OCI-LY1 (cell line): ENCODE measurements around the gene INSYN2A.

Experiments
- H2AFZ ChIP-seq: fragments of 200-600 bp; sonication (generic), shearing (Covaris generic); 2 replicates; pipeline ENCODE4 v1.6.0; 2014; ENCODE audit warnings: antibody characterized with exemption, mild to moderate bottlenecking, low read length
- H3F3A ChIP-seq: fragments of 200-600 bp; sonication (generic), shearing (Covaris generic); 2 replicates; pipeline ENCODE4 v1.6.0; 2014; ENCODE audit warnings: mild to moderate bottlenecking, antibody characterized with exemption, low read length, moderate library complexity; ENCODE audit not compliant: insufficient read depth
- H3K27ac ChIP-seq: fragments of 200-600 bp; sonication (generic); 2 replicates; pipeline ENCODE4 v1.5.1; 2014; ENCODE audit warnings: low read length, mixed run types, mild to moderate bottlenecking, low read depth; ENCODE audit not compliant: poor library complexity, severe bottlenecking
- H3K27me3 ChIP-seq: fragments of 200-600 bp; sonication (generic); 2 replicates; pipeline ENCODE4 v1.6.0; 2014; ENCODE audit warnings: antibody characterized with exemption, mild to moderate bottlenecking, low read length, moderate library complexity; ENCODE audit not compliant: insufficient read depth
- H3K36me3 ChIP-seq: fragments of 200-600 bp; sonication (generic); 2 replicates; pipeline ENCODE4 v1.6.1; 2014; ENCODE audit warnings: mild to moderate bottlenecking, antibody characterized with exemption, low read length, moderate library complexity, mixed read lengths; ENCODE audit not compliant: insufficient read depth
- H3K4me1 ChIP-seq: fragments of 200-600 bp; sonication (generic); 2 replicates; pipeline ENCODE4 v1.5.1; 2014; ENCODE audit warnings: mild to moderate bottlenecking, low read length, moderate library complexity; ENCODE audit not compliant: insufficient read depth, severe bottlenecking
- H3K4me2 ChIP-seq: fragments of 200-600 bp; sonication (generic), shearing (Covaris generic); 2 replicates; pipeline ENCODE4 v1.6.1; 2014; ENCODE audit warnings: low read length
- H3K4me3 ChIP-seq: fragments of 200-600 bp; sonication (generic); 2 replicates; pipeline ENCODE4 v1.5.1; 2014; ENCODE audit warnings: low read length, low read depth, mild to moderate bottlenecking, mixed read lengths; ENCODE audit not compliant: poor library complexity, severe bottlenecking
- H3K79me2 ChIP-seq: fragments of 200-600 bp; shearing (Covaris generic); 2 replicates; pipeline ENCODE4 v1.6.1; 2016; ENCODE audit warnings: mixed run types, low read length, mixed read lengths; ENCODE audit not compliant: insufficient read depth
- H3K9ac ChIP-seq: fragments of 200-600 bp; sonication (generic), shearing (Covaris generic); 2 replicates; pipeline ENCODE4 v1.6.1; 2014; ENCODE audit warnings: mild to moderate bottlenecking, low read length, mixed read lengths
- H3K9me2 ChIP-seq: fragments of 200-600 bp; sonication (generic), shearing (Covaris generic); 2 replicates; pipeline ENCODE4 v1.6.1; 2014; ENCODE audit warnings: low read depth, mild to moderate bottlenecking, low read length, mixed read lengths
- H3K9me3 ChIP-seq: fragments of 200-600 bp; shearing (Covaris generic); 2 replicates; pipeline ENCODE4 v1.6.1; 2014; ENCODE audit warnings: low read length, mixed read lengths
- H4K20me1 ChIP-seq: fragments of 200-600 bp; sonication (generic), shearing (Covaris generic); 2 replicates; pipeline ENCODE4 v1.6.0; 2016; ENCODE audit warnings: mild to moderate bottlenecking, low read length; ENCODE audit not compliant: insufficient read depth
- CTCF ChIP-seq: fragments of 200-600 bp; sonication (generic), shearing (Covaris generic); IDR thresholded peaks from 2 replicates; pipeline ENCODE4 v1.5.1; 2017; ENCODE audit warnings: mild to moderate bottlenecking, antibody characterized with exemption, low read length, moderate library complexity, mixed read lengths
- EZH2 ChIP-seq: fragments of 200-600 bp; sonication (generic), shearing (Covaris generic); IDR thresholded peaks from 2 replicates; pipeline ENCODE4 v1.8.0; 2017; ENCODE audit warnings: borderline replicate concordance, mixed run types, mild to moderate bottlenecking, antibody characterized with exemption, low read length, moderate library complexity, mixed read lengths

The INSYN2A gene

GRCh38 chr10:127215866-127216265 lies 19.5 kb upstream of the INSYN2A start:
- H4K20me1 ChIP-seq: no peaks in the 10 kb centered on the region
- H2AFZ ChIP-seq: no peak overlapping the region
- no peaks in the 10 kb centered on the region for H3K9me3 ChIP-seq
- H3K4me1 ChIP-seq: no peaks in the 10 kb centered on the region
- H3K27me3 ChIP-seq: no peaks in the 10 kb centered on the region
- H3K79me2 ChIP-seq: no peaks in the 10 kb centered on the region
- H3K4me2 ChIP-seq: no peak overlapping the region
- no peaks in the 10 kb centered on the region for H3F3A ChIP-seq
- H3K36me3 ChIP-seq: no peaks in the 10 kb centered on the region
- no peak overlapping the region for H3K9ac ChIP-seq
- H3K4me3 ChIP-seq: no peak overlapping the region
- no peak overlapping the region for H3K27ac ChIP-seq
- no peaks in the 10 kb centered on the region for H3K9me2 ChIP-seq
- TF ChIP-seq EZH2 (no peak), CTCF (no peak)

- Histone ChIP-seq H3K27ac (no peak overlapping the region), H3K36me3 (no peaks in the 10 kb centered on the region), H3K9me2 (no peaks in the 10 kb centered on the region), H3K4me1 (no peaks in the 10 kb centered on the region), H3K4me3 (no peak overlapping the region), H3K27me3 (no peaks in the 10 kb centered on the region; the same call in 1 of the 2 replicates), H3K9ac (no peak overlapping the region), H3K4me2 (no peak overlapping the region), H3F3A (no peaks in the 10 kb centered on the region), H4K20me1 (no peaks in the 10 kb centered on the region), H3K9me3 (no peaks in the 10 kb centered on the region), H2AFZ (no peak overlapping the region), H3K79me2 (no peaks in the 10 kb centered on the region)
- TF ChIP-seq EZH2: no peak
- TF ChIP-seq CTCF: no peak
Measured at GRCh38 chr10:127210936-127211466, 14.6 kb upstream of the INSYN2A start.

GRCh38 chr10:127207081-127207480 lies 10.7 kb upstream of the INSYN2A start:
- Histone ChIP-seq H3K27me3 (no peaks in the 10 kb centered on the region; the same call in 1 of the 2 replicates), H3K9ac (no peak overlapping the region), H3K4me2 (no peak overlapping the region), H3F3A (no peaks in the 10 kb centered on the region), H3K79me2 (no peaks in the 10 kb centered on the region), H3K27ac (no peak overlapping the region), H4K20me1 (no peaks in the 10 kb centered on the region), H3K9me3 (no peaks in the 10 kb centered on the region), H2AFZ (no peak overlapping the region), H3K9me2 (no peaks in the 10 kb centered on the region), H3K36me3 (no peaks in the 10 kb centered on the region), H3K4me3 (no peak overlapping the region), H3K4me1 (no peaks in the 10 kb centered on the region)
- TF ChIP-seq CTCF (no peak), EZH2 (no peak)
